Esophagus muscularis mucosa (tissue), 3 donors: ENCODE results near the gene NEURL1B.

Source experiments
- CTCF ChIP-seq, 3 experiments: fragments of 200-600 bp in 2 of 3; fragments of 450-650 bp in 1 of 3; sonication (generic) in 2 of 3; IDR thresholded peaks; one replicate each; pipeline ENCODE4 v1.5.1; 2017 to 2019; ENCODE audit warnings: antibody characterized with exemption in 3 of 3, mild to moderate bottlenecking in 2 of 3, moderate library complexity in 1 of 3
- EP300 ChIP-seq: sonication (generic); formaldehyde crosslinking; IDR thresholded peaks from one replicate; pipeline ENCODE4 v1.6.1; 2017; ENCODE audit warnings: antibody characterized with exemption

GRCh38 chr5:172616730-172617129, 24.3 kb upstream of the NEURL1B start:
- no peak for TF ChIP-seq CTCF (IDR thresholded peaks at IDR 0.05)
- no peak for TF ChIP-seq EP300
